HUES6 (cell line): ENCODE measurements around the gene LRRN4.
A peak's percentile ranks its signal among the peaks of the same experiment; 100 is the strongest.

Experiments used
- H3K27ac ChIP-seq: 2 replicates; pipeline ENCODE4 v1.7.0; 2013; ENCODE audit warnings: low read depth, mild to moderate bottlenecking, low read length, inconsistent platforms
- H3K27me3 ChIP-seq: 2 replicates; pipeline ENCODE4 v1.6.1; 2013; ENCODE audit warnings: low read length; ENCODE audit not compliant: control insufficient read depth, insufficient read depth
- H3K36me3 ChIP-seq: 2 replicates; pipeline ENCODE4 v1.6.1; 2013; ENCODE audit warnings: low read length; ENCODE audit not compliant: control insufficient read depth, insufficient read depth
- H3K4me1 ChIP-seq: 2 replicates; pipeline ENCODE4 v1.6.1; 2013; ENCODE audit warnings: low read length; ENCODE audit not compliant: control insufficient read depth, insufficient read depth
- H3K4me3 ChIP-seq: 2 replicates; pipeline ENCODE4 v1.5.1; 2013; ENCODE audit warnings: low read depth, low read length
- H3K9ac ChIP-seq: one replicate; pipeline ENCODE4 v1.6.1; 2013; ENCODE audit warnings: mild to moderate bottlenecking, low read length
- H3K9me3 ChIP-seq: 2 replicates; pipeline ENCODE4 v1.6.1; 2013; ENCODE audit warnings: low read depth, low read length; ENCODE audit not compliant: control insufficient read depth, insufficient read depth

The LRRN4 gene

GRCh38 chr20:6053776-6054688 is at the start of gene LRRN4:
TSS of gene LRRN4 (minus strand) at chr20:6054060. CDS start at chr20:6052799, 1,261 bp downstream.
- H3K27ac ChIP-seq, result no peak within 1 kb of the TSS; the same call in 1 of the 2 replicates
- H3K4me3 ChIP-seq, result peak within 1 kb of the TSS; percentile 67
- peaks cover 29% of the 10 kb centered on the region for H3K4me1 ChIP-seq
- no peaks in the 10 kb centered on the region for H3K9me3 ChIP-seq
- no peaks in the 10 kb centered on the region; the same call in 1 of the 2 replicates for H3K36me3 ChIP-seq
- peaks cover 49% of the 10 kb centered on the region for H3K27me3 ChIP-seq
- H3K9ac ChIP-seq, result peak within 1 kb of the TSS; percentile 70

GRCh38 chr20:6103301-6103700 is 49.4 kb upstream of the LRRN4 start:
- Histone ChIP-seq H3K27ac (no peak overlapping the region), H3K4me3 (no peak overlapping the region), H3K27me3 (no peaks in the 10 kb centered on the region), H3K9me3 (no peaks in the 10 kb centered on the region), H3K9ac (no peak overlapping the region), H3K4me1 (no peaks in the 10 kb centered on the region), H3K36me3 (peaks cover 11% of the 10 kb centered on the region; the same call in 1 of the 2 replicates)

GRCh38 chr20:6101346-6101745 is 47.5 kb upstream of the LRRN4 start:
- no peaks in the 10 kb centered on the region for H3K27me3 ChIP-seq
- no peaks in the 10 kb centered on the region for H3K9me3 ChIP-seq
- H3K36me3 ChIP-seq, result peaks cover 13% of the 10 kb centered on the region; the same call in 1 of the 2 replicates
- H3K4me1 ChIP-seq, result no peaks in the 10 kb centered on the region
- no peak overlapping the region for H3K4me3 ChIP-seq
- no peak overlapping the region for H3K27ac ChIP-seq
- no peak overlapping the region for H3K9ac ChIP-seq

- H3K9me3 ChIP-seq, result no peaks in the 10 kb centered on the region
- H3K9ac ChIP-seq, result no peak overlapping the region
- no peaks in the 10 kb centered on the region for H3K27me3 ChIP-seq
- H3K36me3 ChIP-seq, result peaks cover 13% of the 10 kb centered on the region; the same call in 1 of the 2 replicates
- H3K27ac ChIP-seq, result no peak overlapping the region
- no peaks in the 10 kb centered on the region for H3K4me1 ChIP-seq
- no peak overlapping the region for H3K4me3 ChIP-seq
Measured at GRCh38 chr20:6100246-6100645, 46.4 kb upstream of the LRRN4 start.

GRCh38 chr20:6099819-6100218 is 46.0 kb upstream of the LRRN4 start:
- no peaks in the 10 kb centered on the region for H3K27me3 ChIP-seq
- H3K27ac ChIP-seq, result no peak overlapping the region
- no peaks in the 10 kb centered on the region for H3K9me3 ChIP-seq
- no peaks in the 10 kb centered on the region for H3K4me1 ChIP-seq
- H3K36me3 ChIP-seq, result peaks cover 9% of the 10 kb centered on the region; the same call in 1 of the 2 replicates
- H3K9ac ChIP-seq, result no peak overlapping the region
- no peak overlapping the region for H3K4me3 ChIP-seq

GRCh38 chr20:6095409-6095808 is 41.5 kb upstream of the LRRN4 start:
- no peak overlapping the region for H3K27ac ChIP-seq
- no peak overlapping the region for H3K9ac ChIP-seq
- no peaks in the 10 kb centered on the region for H3K9me3 ChIP-seq
- H3K4me3 ChIP-seq, result no peak overlapping the region
- no peaks in the 10 kb centered on the region for H3K4me1 ChIP-seq
- no peaks in the 10 kb centered on the region for H3K27me3 ChIP-seq
- peaks cover 18% of the 10 kb centered on the region; the same call in 1 of the 2 replicates for H3K36me3 ChIP-seq

- no peak overlapping the region for H3K9ac ChIP-seq
- H3K27me3 ChIP-seq, result no peaks in the 10 kb centered on the region
- H3K27ac ChIP-seq, result no peak overlapping the region
- H3K9me3 ChIP-seq, result no peaks in the 10 kb centered on the region
- H3K4me3 ChIP-seq, result no peak overlapping the region
- H3K36me3 ChIP-seq, result peaks cover 18% of the 10 kb centered on the region; the same call in 1 of the 2 replicates
- no peaks in the 10 kb centered on the region for H3K4me1 ChIP-seq
Measured at GRCh38 chr20:6094565-6094964, 40.7 kb upstream of the LRRN4 start.

GRCh38 chr20:6094063-6094462 is 40.2 kb upstream of the LRRN4 start:
- Histone ChIP-seq H3K9me3 (no peaks in the 10 kb centered on the region), H3K9ac (no peak overlapping the region), H3K27me3 (no peaks in the 10 kb centered on the region), H3K4me1 (no peaks in the 10 kb centered on the region), H3K36me3 (peaks cover 20% of the 10 kb centered on the region; the same call in 1 of the 2 replicates), H3K4me3 (no peak overlapping the region), H3K27ac (no peak overlapping the region)

GRCh38 chr20:6091661-6092060 is 37.8 kb upstream of the LRRN4 start:
- Histone ChIP-seq H3K9ac (no peak overlapping the region), H3K4me1 (no peaks in the 10 kb centered on the region), H3K36me3 (peaks cover 35% of the 10 kb centered on the region), H3K4me3 (no peak overlapping the region), H3K27ac (no peak overlapping the region), H3K9me3 (0 out of 2 replicates have a peak, but pooled peaks cover 3% of the 10 kb centered on the region), H3K27me3 (no peaks in the 10 kb centered on the region)

- peaks cover 55% of the 10 kb centered on the region for H3K36me3 ChIP-seq
Measured at GRCh38 chr20:6086868-6087267, 33.0 kb upstream of the LRRN4 start.

GRCh38 chr20:6083926-6084325 is 30.1 kb upstream of the LRRN4 start:
- H3K4me1 ChIP-seq, result no peaks in the 10 kb centered on the region
- no peak overlapping the region for H3K9ac ChIP-seq
- H3K27ac ChIP-seq, result no peak overlapping the region
- H3K36me3 ChIP-seq, result peaks cover 62% of the 10 kb centered on the region
- H3K4me3 ChIP-seq, result no peak overlapping the region
- no peaks in the 10 kb centered on the region for H3K27me3 ChIP-seq
- H3K9me3 ChIP-seq, result 0 out of 2 replicates have a peak, but pooled peaks cover 3% of the 10 kb centered on the region

More at GRCh38 chr20:6086868-6087267, 33.0 kb upstream of the LRRN4 start:
- no peaks in the 10 kb centered on the region for H3K4me1 ChIP-seq
- H3K27ac ChIP-seq, result no peak overlapping the region
- 0 out of 2 replicates have a peak, but pooled peaks cover 3% of the 10 kb centered on the region for H3K9me3 ChIP-seq
- no peak overlapping the region for H3K4me3 ChIP-seq
- H3K27me3 ChIP-seq, result no peaks in the 10 kb centered on the region
- no peak overlapping the region for H3K9ac ChIP-seq
